Measurements from ENCODE around the gene CDHR5.

Gene CDHR5

GRCh38 chr11:587546-587945 lies 37.2 kb downstream of the CDHR5 start:
- TF ChIP-seq CTCF (conservative IDR thresholded peaks at IDR 0.05; ENCODE audit: low read depth): no peak
- H3K27ac ChIP-seq: peak overlapping the region; percentile 50
- DNase-seq (ENCODE audit: low spot score): no peak
- CTCF ChIA-PET: no interaction called here
- POLR2A ChIA-PET (ENCODE audit: low non-redundant PET): no interaction called here

GRCh38 chr11:586376-587316 lies 38.1 kb downstream of the CDHR5 start:
- TF ChIP-seq CTCF (conservative IDR thresholded peaks at IDR 0.05; ENCODE audit: low read depth): no peak
- no peak for DNase-seq (ENCODE audit: low spot score)
- H3K27ac ChIP-seq: peak overlapping the region; percentile 50
- CTCF ChIA-PET: no interaction called here
- POLR2A ChIA-PET (ENCODE audit: low non-redundant PET): no interaction called here

- TF ChIP-seq CTCF (conservative IDR thresholded peaks at IDR 0.05; ENCODE audit: low read depth): no peak
- ChIA-PET CTCF (no interaction called here), POLR2A (ENCODE audit: low non-redundant PET) (no interaction called here)
- no peak for DNase-seq (ENCODE audit: low spot score)
- no peak overlapping the region for H3K27ac ChIP-seq
Measured at GRCh38 chr11:584287-584686, 40.5 kb downstream of the CDHR5 start.

- CTCF ChIA-PET: no interaction called here
Measured at GRCh38 chr11:581752-582151, 43.0 kb downstream of the CDHR5 start.

GRCh38 chr11:581342-581741 lies 43.4 kb downstream of the CDHR5 start:
- ChIA-PET POLR2A (ENCODE audit: low non-redundant PET) (interaction anchor here (0.7 kb wide), 1 partner anchor 205 kb away, joined by 3 read pairs; no protein-coding TSS in a partner anchor), CTCF (no interaction called here)
- TF ChIP-seq CTCF (conservative IDR thresholded peaks at IDR 0.05; ENCODE audit: low read depth): no peak
- DNase-seq (ENCODE audit: low spot score): no peak
- H3K27ac ChIP-seq: peak overlapping the region; percentile 94

More at GRCh38 chr11:581752-582151, 43.0 kb downstream of the CDHR5 start:
- no peak for TF ChIP-seq CTCF (conservative IDR thresholded peaks at IDR 0.05; ENCODE audit: low read depth)
- POLR2A ChIA-PET (ENCODE audit: low non-redundant PET): interaction anchor here (0.7 kb wide), 1 partner anchor 205 kb away, joined by 3 read pairs; no protein-coding TSS in a partner anchor
- H3K27ac ChIP-seq: peak overlapping the region; percentile 94; the same call in 1 of the 2 replicates
- DNase-seq (ENCODE audit: low spot score): no peak

GRCh38 chr11:579830-580601 lies 44.7 kb downstream of the CDHR5 start:
- POLR2A ChIA-PET (ENCODE audit: low non-redundant PET): no interaction called here
- no peak for DNase-seq (ENCODE audit: low spot score)
- CTCF ChIA-PET: interaction anchor here (0.6 kb wide), 1 partner anchor 203 kb away, joined by 3 read pairs; no protein-coding TSS in a partner anchor
- H3K27ac ChIP-seq: peak overlapping the region; percentile 94
- no peak for TF ChIP-seq CTCF (conservative IDR thresholded peaks at IDR 0.05; ENCODE audit: low read depth)

Data from RWPE1 (cell line).